Activated naive CD8-positive, alpha-beta T cell treated with anti-CD3 and anti-CD28 coated beads, Interleukin-2, amount 50 U/mL, for 24 hours (primary cell): ENCODE measurements around the gene TBCB.

Source experiments
- ATAC-seq: fragments of 150-1000 bp; cut with Tn5 transposase; one replicate; pipeline ENCODE4 v1.10.0; 2021
- DNase-seq: peaks from one replicate; pipeline ENCODE4 v3.0.0; 2021
- H3K27ac Mint-ChIP-seq: one replicate; pipeline ENCODE4 v1.8.0; 2021; ENCODE audit warnings: mild to moderate bottlenecking, mixed read lengths
- H3K27me3 Mint-ChIP-seq: one replicate; pipeline ENCODE4 v1.8.0; 2021; ENCODE audit warnings: mixed read lengths
- H3K36me3 Mint-ChIP-seq: one replicate; pipeline ENCODE4 v1.8.0; 2021; ENCODE audit warnings: low read depth, mixed read lengths
- H3K4me1 Mint-ChIP-seq: one replicate; pipeline ENCODE4 v1.8.0; 2021; ENCODE audit warnings: mixed read lengths
- H3K4me3 Mint-ChIP-seq: one replicate; pipeline ENCODE4 v1.8.0; 2021; ENCODE audit warnings: mild to moderate bottlenecking, moderate library complexity, mixed read lengths
- H3K9me3 Mint-ChIP-seq: one replicate; pipeline ENCODE4 v1.8.0; 2021; ENCODE audit warnings: mixed read lengths

TBCB gene

GRCh38 chr19:36139473-36140303 lies 24.4 kb downstream of the TBCB start, which contains the start of gene CAPNS1:
Gene CAPNS1 (plus strand): TSS chr19:36140066. CDS start chr19:36141012, 946 bp downstream.
- DNase-seq (peak; percentile 98), ATAC-seq (peak; percentile 80)
- Mint-ChIP-seq H3K9me3 (no peaks in the 10 kb centered on the region), H3K4me3 (peak within 1 kb of the TSS; percentile 94), H3K4me1 (peaks cover 18% of the 10 kb centered on the region), H3K36me3 (peaks cover 18% of the 10 kb centered on the region), H3K27me3 (no peaks in the 10 kb centered on the region), H3K27ac (peak within 1 kb of the TSS; percentile 95)

GRCh38 chr19:36140304-36141038 lies 25.2 kb downstream of the TBCB start:
- peak overlapping the region; percentile 95 for H3K27ac Mint-ChIP-seq
- DNase-seq, result peak; percentile 66
- ATAC-seq, result peak; percentile 26

GRCh38 chr19:36141039-36141927 lies 26.0 kb downstream of the TBCB start:
- no peaks in the 10 kb centered on the region for H3K9me3 Mint-ChIP-seq
- H3K27me3 Mint-ChIP-seq, result no peaks in the 10 kb centered on the region
- H3K4me3 Mint-ChIP-seq, result peak overlapping the region; percentile 94
- peaks cover 18% of the 10 kb centered on the region for H3K4me1 Mint-ChIP-seq
- peaks cover 26% of the 10 kb centered on the region for H3K36me3 Mint-ChIP-seq
- DNase-seq, result peak; percentile 90
- peak; percentile 59 for ATAC-seq
- peak overlapping the region; percentile 95 for H3K27ac Mint-ChIP-seq

More at GRCh38 chr19:36140304-36141038, 25.2 kb downstream of the TBCB start:
- Mint-ChIP-seq H3K36me3 (peaks cover 18% of the 10 kb centered on the region), H3K9me3 (no peaks in the 10 kb centered on the region), H3K4me3 (peak overlapping the region; percentile 94), H3K4me1 (peaks cover 18% of the 10 kb centered on the region), H3K27me3 (no peaks in the 10 kb centered on the region)

GRCh38 chr19:36142046-36142445 lies 26.8 kb downstream of the TBCB start:
- no peak for ATAC-seq
- peaks cover 13% of the 10 kb centered on the region for H3K4me1 Mint-ChIP-seq
- no peak for DNase-seq
- H3K4me3 Mint-ChIP-seq, result peak overlapping the region; percentile 22
- peak overlapping the region; percentile 52 for H3K27ac Mint-ChIP-seq
- no peaks in the 10 kb centered on the region for H3K27me3 Mint-ChIP-seq
- H3K36me3 Mint-ChIP-seq, result peaks cover 33% of the 10 kb centered on the region
- H3K9me3 Mint-ChIP-seq, result no peaks in the 10 kb centered on the region

- peak overlapping the region; percentile 52 for H3K27ac Mint-ChIP-seq
- peaks cover 35% of the 10 kb centered on the region for H3K36me3 Mint-ChIP-seq
- ATAC-seq (no peak), DNase-seq (no peak)
- H3K27me3 Mint-ChIP-seq, result no peaks in the 10 kb centered on the region
- H3K4me3 Mint-ChIP-seq, result no peak overlapping the region
- H3K4me1 Mint-ChIP-seq, result peaks cover 13% of the 10 kb centered on the region
- H3K9me3 Mint-ChIP-seq, result no peaks in the 10 kb centered on the region
Observed at GRCh38 chr19:36142496-36142895, 27.2 kb downstream of the TBCB start.

GRCh38 chr19:36144624-36145023 lies 29.4 kb downstream of the TBCB start:
- H3K27ac Mint-ChIP-seq, result no peak overlapping the region
- H3K4me3 Mint-ChIP-seq, result no peak overlapping the region
- DNase-seq (no peak), ATAC-seq (no peak)
- no peaks in the 10 kb centered on the region for H3K9me3 Mint-ChIP-seq
- H3K27me3 Mint-ChIP-seq, result no peaks in the 10 kb centered on the region
- peaks cover 11% of the 10 kb centered on the region for H3K4me1 Mint-ChIP-seq
- H3K36me3 Mint-ChIP-seq, result peaks cover 40% of the 10 kb centered on the region

GRCh38 chr19:36149673-36150406 lies 34.6 kb downstream of the TBCB start:
- DNase-seq (no peak), ATAC-seq (peak; percentile 10)
- no peaks in the 10 kb centered on the region for H3K9me3 Mint-ChIP-seq
- H3K4me1 Mint-ChIP-seq, result no peaks in the 10 kb centered on the region
- no peak overlapping the region for H3K4me3 Mint-ChIP-seq
- H3K27ac Mint-ChIP-seq, result no peak overlapping the region
- no peaks in the 10 kb centered on the region for H3K27me3 Mint-ChIP-seq
- H3K36me3 Mint-ChIP-seq, result peaks cover 31% of the 10 kb centered on the region

GRCh38 chr19:36150586-36150985 lies 35.3 kb downstream of the TBCB start:
- H3K36me3 Mint-ChIP-seq, result peaks cover 29% of the 10 kb centered on the region
- DNase-seq (no peak), ATAC-seq (no peak)
- H3K4me1 Mint-ChIP-seq, result no peaks in the 10 kb centered on the region
- no peaks in the 10 kb centered on the region for H3K9me3 Mint-ChIP-seq
- no peaks in the 10 kb centered on the region for H3K27me3 Mint-ChIP-seq
- no peak overlapping the region for H3K27ac Mint-ChIP-seq
- H3K4me3 Mint-ChIP-seq, result no peak overlapping the region

- Mint-ChIP-seq H3K9me3 (no peaks in the 10 kb centered on the region), H3K4me1 (no peaks in the 10 kb centered on the region), H3K27ac (no peak overlapping the region), H3K27me3 (no peaks in the 10 kb centered on the region), H3K4me3 (no peak overlapping the region), H3K36me3 (peaks cover 21% of the 10 kb centered on the region)
- no peak for ATAC-seq
- DNase-seq, result no peak
Observed at GRCh38 chr19:36151144-36152018, 36.1 kb downstream of the TBCB start.

- DNase-seq, result no peak
- Mint-ChIP-seq H3K9me3 (no peaks in the 10 kb centered on the region), H3K36me3 (peaks cover 16% of the 10 kb centered on the region), H3K27ac (no peak overlapping the region), H3K4me3 (no peak overlapping the region), H3K27me3 (no peaks in the 10 kb centered on the region), H3K4me1 (no peaks in the 10 kb centered on the region)
- ATAC-seq, result no peak
Observed at GRCh38 chr19:36152019-36152351, 36.7 kb downstream of the TBCB start.

- Mint-ChIP-seq H3K27ac (no peak within 1 kb of the TSS), H3K27me3 (no peaks in the 10 kb centered on the region), H3K4me3 (no peak within 1 kb of the TSS), H3K9me3 (no peaks in the 10 kb centered on the region), H3K36me3 (peaks cover 13% of the 10 kb centered on the region), H3K4me1 (no peaks in the 10 kb centered on the region)
- DNase-seq, result no peak
- no peak for ATAC-seq
Observed at GRCh38 chr19:36152352-36153091, 37.3 kb downstream of the TBCB start, which contains the start of gene COX7A1. Gene COX7A1 (minus strand): TSS chr19:36152447. CDS start chr19:36152407, 40 bp downstream.

GRCh38 chr19:36153126-36153525 lies 37.9 kb downstream of the TBCB start:
- Mint-ChIP-seq H3K4me3 (no peak overlapping the region), H3K9me3 (no peaks in the 10 kb centered on the region), H3K36me3 (peaks cover 11% of the 10 kb centered on the region), H3K27me3 (no peaks in the 10 kb centered on the region), H3K27ac (no peak overlapping the region), H3K4me1 (no peaks in the 10 kb centered on the region)
- DNase-seq (no peak), ATAC-seq (no peak)
